ENCODE data around the gene PRKCH. TPM values are rescaled to one million over a fixed set of nuclear protein-coding genes. Genes with fewer than 3 reads are reported as not detected.

The PRKCH gene
- polyA plus RNA-seq, 3 donors = 3.6 to 6.2 (median 5.4) TPM

GRCh38 chr14:61467296-61467695 lies 145.9 kb downstream of the PRKCH start:
- peak in 2 of 3 donors; percentile 47 to 63 for DNase-seq
- Histone ChIP-seq H3K4me1 (ENCODE audit: control insufficient read depth in 1 of 2, insufficient read depth in 2 of 2, low read length in 2 of 2) (peaks cover 34 to 35% of the 10 kb centered on the region in 2 donors), H3K27me3 (ENCODE audit: control insufficient read depth in 2 of 2, insufficient read depth in 2 of 2, low read length in 2 of 2) (no peaks in the 10 kb centered on the region), H4K20me1 (ENCODE audit: insufficient read depth, low read length) (no peaks in the 10 kb centered on the region), H3K4me2 (replicated peaks; ENCODE audit: extremely low read depth, low read length, poor library complexity, severe bottlenecking) (peak overlapping the region; percentile 36), H3K4me3 (replicated peaks in 1 of 3; ENCODE audit: low read depth in 2 of 3, low read length in 3 of 3) (peak overlapping the region in 1 of 3 experiments; percentile 21), H3K36me3 (replicated peaks in 1 of 2; ENCODE audit: control insufficient read depth in 1 of 2, insufficient read depth in 2 of 2, low read length in 2 of 2) (peaks cover 0 to 8% of the 10 kb centered on the region in 2 donors), H3K27ac (ENCODE audit: low read depth in 1 of 2, low read length in 2 of 2) (peak overlapping the region; percentile 13 to 50), H3K79me2 (ENCODE audit: insufficient read depth, low read length) (no peaks in the 10 kb centered on the region), H3K9me3 (replicated peaks in 1 of 2; ENCODE audit: control insufficient read depth in 1 of 2, insufficient read depth in 1 of 2, low read length in 2 of 2) (no peaks in the 10 kb centered on the region), H3K9ac (ENCODE audit: insufficient read depth, low read length, poor library complexity, severe bottlenecking) (peak overlapping the region; percentile 24), H2AFZ (ENCODE audit: insufficient read depth, low read depth, low read length, poor library complexity, severe bottlenecking) (no peak overlapping the region)
- peaks cover 41% of the 10 kb centered on the region for H3K4me1 Mint-ChIP-seq
- peaks cover 29 to 44% of the 10 kb centered on the region in 2 donors for H3K36me3 Mint-ChIP-seq
- 39% methylated on average over 5 of the region's 7 CpGs for WGBS (ENCODE audit: insufficient coverage)
- peaks cover 0 to 2% (median 2%) of the 10 kb centered on the region in 3 donors for H3K27me3 Mint-ChIP-seq (ENCODE audit: low read depth in 3 of 3)
- no peak for TF ChIP-seq CTCF (IDR thresholded peaks at IDR 0.05)
- peak overlapping the region in 6 of 7 donors; percentile 14 to 72 (median 60) for H3K27ac Mint-ChIP-seq
- intact Hi-C loops (cut with micrococcal nuclease) = no loop called here
- H3K4me3 Mint-ChIP-seq = peak overlapping the region in 1 of 2 donors; percentile 52
- peaks cover 0 to 3% (median 0%) of the 10 kb centered on the region in 7 donors for H3K9me3 Mint-ChIP-seq

GRCh38 chr14:61468063-61468825 lies 146.9 kb downstream of the PRKCH start:
- H2AFZ ChIP-seq (ENCODE audit: insufficient read depth, low read depth, low read length, poor library complexity, severe bottlenecking) = no peak overlapping the region
- no peak for TF ChIP-seq CTCF (IDR thresholded peaks at IDR 0.05)
- H3K36me3 Mint-ChIP-seq = peaks cover 29 to 47% of the 10 kb centered on the region in 2 donors
- H3K9me3 ChIP-seq (replicated peaks in 1 of 2; ENCODE audit: control insufficient read depth in 1 of 2, insufficient read depth in 1 of 2, low read length in 2 of 2) = no peaks in the 10 kb centered on the region
- WGBS (ENCODE audit: insufficient coverage) = 100% methylated on average over 2 of the region's 7 CpGs
- H3K4me2 ChIP-seq (replicated peaks; ENCODE audit: extremely low read depth, low read length, poor library complexity, severe bottlenecking) = no peak overlapping the region
- H3K27ac ChIP-seq (ENCODE audit: low read depth in 1 of 2, low read length in 2 of 2) = no peak overlapping the region
- no peak overlapping the region for H3K27ac Mint-ChIP-seq
- no peak for DNase-seq
- H3K79me2 ChIP-seq (ENCODE audit: insufficient read depth, low read length) = no peaks in the 10 kb centered on the region
- H3K4me1 ChIP-seq (ENCODE audit: control insufficient read depth in 1 of 2, insufficient read depth in 2 of 2, low read length in 2 of 2) = peaks cover 43 to 45% of the 10 kb centered on the region in 2 donors
- H3K9me3 Mint-ChIP-seq = peaks cover 0 to 3% (median 0%) of the 10 kb centered on the region in 7 donors
- intact Hi-C loops (cut with micrococcal nuclease) = no loop called here
- H3K9ac ChIP-seq (ENCODE audit: insufficient read depth, low read length, poor library complexity, severe bottlenecking) = no peak overlapping the region
- H3K4me1 Mint-ChIP-seq = peaks cover 51% of the 10 kb centered on the region
- H3K27me3 Mint-ChIP-seq (ENCODE audit: low read depth in 3 of 3) = peaks cover 0 to 3% (median 2%) of the 10 kb centered on the region in 3 donors
- H3K36me3 ChIP-seq (replicated peaks in 1 of 2; ENCODE audit: control insufficient read depth in 1 of 2, insufficient read depth in 2 of 2, low read length in 2 of 2) = peaks cover 0 to under 1% of the 10 kb centered on the region in 2 donors
- H3K4me3 Mint-ChIP-seq = no peak overlapping the region
- H3K27me3 ChIP-seq (ENCODE audit: control insufficient read depth in 2 of 2, insufficient read depth in 2 of 2, low read length in 2 of 2) = no peaks in the 10 kb centered on the region
- no peaks in the 10 kb centered on the region for H4K20me1 ChIP-seq (ENCODE audit: insufficient read depth, low read length)
- no peak overlapping the region for H3K4me3 ChIP-seq (replicated peaks in 1 of 3; ENCODE audit: low read depth in 2 of 3, low read length in 3 of 3)

Data from CD14-positive monocyte (primary cell).